Right lobe of liver (tissue), 6 donors: ENCODE measurements around the gene ARFGAP1. TPM values are rescaled to one million over a fixed set of nuclear protein-coding genes. Genes with fewer than 3 reads are reported as not detected.

Experiments used
- ATAC-seq, 4 donors: fragments of 200-7000 bp; cut with Tn5 transposase; one replicate each; pipeline ENCODE4 v1.9.1; 2020; ENCODE audit warnings: mild to moderate bottlenecking in 4 of 4, moderate library complexity in 4 of 4
- DNase-seq, 3 donors: peaks; one replicate each; pipeline ENCODE4 v3.0.0-alpha.2; 2020
- H3K27ac ChIP-seq, 3 donors: fragments of 200-600 bp; one replicate each; pipeline ENCODE4 v1.8.0; 2022
- H3K27me3 ChIP-seq, 2 donors: fragments of 200-600 bp; one replicate each; pipeline ENCODE4 v1.8.0; 2022
- H3K36me3 ChIP-seq, 4 donors: fragments of 200-600 bp; sonication (generic) in 1 of 4; one replicate each; pipeline versions ENCODE4 v1.5.1 to v1.8.0; 2017 to 2022; ENCODE audit warnings: control low read depth in 1 of 4
- H3K4me1 ChIP-seq, 4 donors: fragments of 200-600 bp; sonication (generic) in 1 of 4; one replicate each; pipeline versions ENCODE4 v1.5.1 to v1.8.0; 2017 to 2022; ENCODE audit warnings: control low read depth in 1 of 4
- H3K4me3 ChIP-seq, 3 donors: fragments of 200-600 bp; one replicate each; pipeline ENCODE4 v1.8.0; 2022
- H3K9me3 ChIP-seq, 4 donors: fragments of 200-600 bp; sonication (generic) in 1 of 4; one replicate each; pipeline versions ENCODE4 v1.5.1 to v1.8.0; 2017 to 2022; ENCODE audit warnings: control low read depth in 1 of 4
- POLR2A ChIP-seq: fragments of 450-650 bp; IDR thresholded peaks from one replicate; pipeline ENCODE4 v1.6.1; 2017; ENCODE audit warnings: antibody characterized with exemption, mild to moderate bottlenecking
- WGBS: methylation state at CpG from one replicate; pipeline ENCODE4 v1.1.6; 2018; ENCODE audit warnings: low coverage, low lambda C conversion rate; ENCODE audit not compliant: insufficient coverage; ENCODE audit errors: missing lambda C conversion rate; 5-methylcytosine and 5-hydroxymethylcytosine counted together
- intact Hi-C, 2 donors: fragments of 100-400 bp; cut with DNase I; formaldehyde crosslinking; loops; one replicate each; pipeline versions ENCODE4 v1.11.2 to v1.14.1; 2022
- total RNA-seq, 6 experiments: library from RNA; depleted of rRNA in 2 of 6; stranded (reverse); fragments of >200 nt in 2 of 6; fragmentation: NEBNext Ultra II Directional in 3 of 6; extraction: Animal tissue kit (Norgen Biotek cat#: 25700) in 3 of 6; gene quantifications; one replicate each; pipeline versions ENCODE4 v1.1.0 to v1.2.4, GENCODE V29; 2016 to 2023
- TF ChIP-seq, protein P1 (sequence below), 4 donors: fragments of 200-600 bp in 3 of 4; fragments of 450-650 bp in 1 of 4; IDR thresholded peaks; one replicate each; pipeline versions ENCODE4 v1.5.1 to v1.8.0; 2016 to 2022; ENCODE audit warnings: antibody characterized with exemption in 4 of 4, mild to moderate bottlenecking in 2 of 4
- donor health status: DM: no; HTN: yes; CAD: no.
- donor health status: DM: no; HTN: no; CAD: no.
- donor health status: DM: no; HTN: no; CAD: no.
- donor health status: DM: no; HTN: yes; CAD: no.
- donor health status: DM: no; HTN: yes; CAD: no.

Gene ARFGAP1
- total RNA-seq, 6 experiments from 2014 or later, result 17.4 to 42.8 (median 29.5) TPM

GRCh38 chr20:63291811-63292210 lies 19.2 kb downstream of the ARFGAP1 start:
- Histone ChIP-seq H3K27me3 (no peaks in the 10 kb centered on the region), H3K4me1 (no peaks in the 10 kb centered on the region), H3K36me3 (no peaks in the 10 kb centered on the region), H3K9me3 (no peaks in the 10 kb centered on the region), H3K27ac (no peak overlapping the region), H3K4me3 (no peak overlapping the region)
- intact Hi-C loops, result no loop called here
- TF ChIP-seq, protein P1, sequence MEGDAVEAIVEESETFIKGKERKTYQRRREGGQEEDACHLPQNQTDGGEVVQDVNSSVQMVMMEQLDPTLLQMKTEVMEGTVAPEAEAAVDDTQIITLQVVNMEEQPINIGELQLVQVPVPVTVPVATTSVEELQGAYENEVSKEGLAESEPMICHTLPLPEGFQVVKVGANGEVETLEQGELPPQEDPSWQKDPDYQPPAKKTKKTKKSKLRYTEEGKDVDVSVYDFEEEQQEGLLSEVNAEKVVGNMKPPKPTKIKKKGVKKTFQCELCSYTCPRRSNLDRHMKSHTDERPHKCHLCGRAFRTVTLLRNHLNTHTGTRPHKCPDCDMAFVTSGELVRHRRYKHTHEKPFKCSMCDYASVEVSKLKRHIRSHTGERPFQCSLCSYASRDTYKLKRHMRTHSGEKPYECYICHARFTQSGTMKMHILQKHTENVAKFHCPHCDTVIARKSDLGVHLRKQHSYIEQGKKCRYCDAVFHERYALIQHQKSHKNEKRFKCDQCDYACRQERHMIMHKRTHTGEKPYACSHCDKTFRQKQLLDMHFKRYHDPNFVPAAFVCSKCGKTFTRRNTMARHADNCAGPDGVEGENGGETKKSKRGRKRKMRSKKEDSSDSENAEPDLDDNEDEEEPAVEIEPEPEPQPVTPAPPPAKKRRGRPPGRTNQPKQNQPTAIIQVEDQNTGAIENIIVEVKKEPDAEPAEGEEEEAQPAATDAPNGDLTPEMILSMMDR (IDR thresholded peaks at IDR 0.05), result no peak
- no peak for TF ChIP-seq POLR2A
- WGBS, result 41% methylated on average over 3 of the region's 10 CpGs
- ATAC-seq (no peak), DNase-seq (no peak)

DNA sequence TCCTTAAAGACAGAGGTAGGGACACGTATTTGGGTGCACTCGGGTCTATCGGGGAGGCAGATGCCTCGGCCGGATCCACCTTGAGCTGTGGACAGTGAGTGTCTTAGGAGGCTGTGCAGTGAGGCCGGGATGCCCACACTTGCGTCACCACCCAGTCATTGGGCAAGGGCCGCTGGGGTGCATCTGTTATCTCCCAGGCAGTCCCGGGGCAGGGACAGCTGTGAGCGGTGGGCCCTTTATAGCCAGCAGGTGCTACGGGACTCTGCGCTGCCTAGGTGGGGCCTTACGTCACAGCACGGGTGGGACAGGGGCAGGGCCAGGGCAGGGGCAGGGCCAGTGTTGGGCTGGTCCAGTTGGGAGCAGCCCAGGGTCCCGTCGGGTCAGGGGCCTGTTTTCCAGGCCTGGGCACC lies 19.7 kb downstream of the ARFGAP1 start:
- DNase-seq, result no peak

DNA sequence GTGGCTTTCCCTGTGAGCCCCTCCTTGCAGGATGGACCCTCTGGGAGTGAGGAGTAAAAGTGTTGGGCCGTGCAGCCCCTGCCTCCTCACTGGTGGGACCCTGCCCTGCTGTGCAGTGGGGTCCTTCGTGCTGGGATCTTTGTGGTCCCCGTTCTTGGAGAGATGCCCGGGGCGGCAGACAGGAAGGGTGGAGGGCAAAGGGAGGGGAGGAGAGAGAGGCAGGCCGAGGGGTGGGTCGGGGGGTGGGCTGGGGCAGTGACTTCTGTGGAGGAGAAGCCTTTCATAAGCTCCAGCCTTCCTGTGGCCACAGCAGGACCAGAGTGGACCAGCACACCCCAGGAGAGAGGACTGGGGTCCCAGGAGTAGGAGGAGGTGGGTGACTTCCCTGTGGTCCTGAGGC lies 20.3 kb downstream of the ARFGAP1 start, which contains the start of gene COL20A1:
Gene COL20A1 (plus strand): TSS at position 283 of the 400 bp plus-strand sequence. CDS start 1,922 bp downstream, outside the sequence.
- Histone ChIP-seq H3K9me3 (no peaks in the 10 kb centered on the region), H3K4me3 (no peak within 1 kb of the TSS), H3K27ac (no peak within 1 kb of the TSS), H3K27me3 (peaks cover 0 to 6% of the 10 kb centered on the region in 2 donors), H3K36me3 (no peaks in the 10 kb centered on the region), H3K4me1 (no peaks in the 10 kb centered on the region)
- TF ChIP-seq, protein P1 (IDR thresholded peaks at IDR 0.05), result no peak
- ATAC-seq (no peak), DNase-seq (no peak)
- 33% methylated on average over 5 of the region's 7 CpGs for WGBS
- intact Hi-C loops, result no loop called here

More for the DNA sequence above, 19.7 kb downstream of the ARFGAP1 start:
- intact Hi-C loops, result no loop called here
- Histone ChIP-seq H3K27me3 (no peaks in the 10 kb centered on the region), H3K27ac (no peak overlapping the region), H3K9me3 (no peaks in the 10 kb centered on the region), H3K4me1 (no peaks in the 10 kb centered on the region), H3K36me3 (no peaks in the 10 kb centered on the region), H3K4me3 (no peak overlapping the region)
- WGBS, result 100% methylated on average over 1 of the region's 16 CpGs
- TF ChIP-seq, protein P1 (IDR thresholded peaks at IDR 0.05), result no peak
- TF ChIP-seq POLR2A, result no peak
- no peak for ATAC-seq

DNA sequence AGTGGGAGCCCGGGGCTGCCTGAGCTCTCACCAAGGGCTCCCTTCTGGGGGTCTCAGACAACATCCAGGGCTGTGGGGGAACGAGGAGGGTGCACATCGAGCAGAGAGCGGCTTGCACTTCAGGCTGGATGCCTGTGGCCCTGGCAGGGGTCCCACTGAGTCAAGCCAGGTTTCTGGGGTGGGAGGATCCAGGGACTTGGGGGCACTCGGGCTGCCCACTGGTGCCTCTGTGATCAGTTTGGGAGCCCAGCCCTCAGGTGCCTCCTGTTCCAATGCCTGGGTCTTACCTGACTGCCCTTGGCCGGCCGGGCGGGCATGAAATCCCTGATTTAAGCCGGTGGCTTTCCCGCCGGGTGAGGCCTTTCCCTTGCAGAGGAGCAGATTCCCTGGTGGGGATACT lies 20.8 kb downstream of the ARFGAP1 start:
- H3K27ac ChIP-seq, result no peak overlapping the region
- H3K9me3 ChIP-seq, result no peaks in the 10 kb centered on the region
- peaks cover 0 to 11% of the 10 kb centered on the region in 2 donors for H3K27me3 ChIP-seq
- H3K4me1 ChIP-seq, result no peaks in the 10 kb centered on the region
- no peak overlapping the region for H3K4me3 ChIP-seq
- DNase-seq, result no peak
- no peak for ATAC-seq
- intact Hi-C loops, result no loop called here
- no peak for TF ChIP-seq POLR2A
- TF ChIP-seq, protein P1 (IDR thresholded peaks at IDR 0.05), result no peak
- 78% methylated on average over 6 of the region's 11 CpGs for WGBS
- H3K36me3 ChIP-seq, result no peaks in the 10 kb centered on the region
